ENCODE measurements around the gene FKBP3.
A peak's percentile ranks its signal among the peaks of the same experiment; 100 is the strongest.
"Not testable (repeated sequence)": the region's sequence is repeated elsewhere in the genome, so short reads cannot be mapped to it uniquely, and the experiment has no call there.

Gene FKBP3

GRCh38 chr14:45134051-45134958 lies at the start of gene FKBP3:
FKBP3 (minus strand) TSS chr14:45134481; CDS start chr14:45134456, 25 bp downstream.
- intact Hi-C loops (cut with DNase I), result loop anchor here (2.0 to 10.0 kb wide), 4 partner anchors 52 to 240 kb away; partner anchors contain the start of genes MIS18BP1, PRPF39 and TOGARAM1
- DNase-seq, result peak; percentile 92 to 100 (median 98)

- intact Hi-C loops (cut with DNase I), result no loop called here
- DNase-seq, result no peak
These were observed 47.5 kb upstream of the FKBP3 start for GRCh38 chr14:45181806-45182205.

GRCh38 chr14:45181329-45181728 lies 47.0 kb upstream of the FKBP3 start:
- no peak for DNase-seq
- intact Hi-C loops (cut with DNase I), result no loop called here

- intact Hi-C loops (cut with DNase I), result no loop called here
- DNase-seq, result no peak
These were observed 42.8 kb upstream of the FKBP3 start for GRCh38 chr14:45177076-45177475.

- intact Hi-C loops (cut with DNase I), result no loop called here
These were observed 35.6 kb upstream of the FKBP3 start for GRCh38 chr14:45169906-45170305.

GRCh38 chr14:45156067-45156466 lies 21.8 kb upstream of the FKBP3 start:
- DNase-seq, result no peak
- intact Hi-C loops (cut with DNase I), result no loop called here

More at GRCh38 chr14:45169906-45170305, 35.6 kb upstream of the FKBP3 start:
- no peak for DNase-seq

GRCh38 chr14:45150386-45150890 lies 16.2 kb upstream of the FKBP3 start:
- DNase-seq, result no peak
- intact Hi-C loops (cut with DNase I), result no loop called here

GRCh38 chr14:45149602-45150001 lies 15.3 kb upstream of the FKBP3 start:
- intact Hi-C loops (cut with DNase I), result no loop called here
- no peak for DNase-seq

GRCh38 chr14:45145214-45145613 lies 10.9 kb upstream of the FKBP3 start:
- DNase-seq, result no peak
- intact Hi-C loops (cut with DNase I), result no loop called here

GRCh38 chr14:45144658-45145057 lies 10.4 kb upstream of the FKBP3 start:
- DNase-seq, result no peak
- intact Hi-C loops (cut with DNase I), result no loop called here

- DNase-seq; intact Hi-C loops (cut with DNase I): not testable (repeated sequence)
These were observed 7.8 kb upstream of the FKBP3 start for GRCh38 chr14:45142083-45142482.

- intact Hi-C loops (cut with DNase I), result no loop called here
- DNase-seq, result no peak
These were observed 6.4 kb upstream of the FKBP3 start for GRCh38 chr14:45140661-45141187.

- no peak for DNase-seq
These were observed 2.1 kb upstream of the FKBP3 start for GRCh38 chr14:45136399-45136798.

GRCh38 chr14:45135659-45136395 lies 1.5 kb upstream of the FKBP3 start, which contains the start of gene FANCM:
FANCM (plus strand) TSS chr14:45135930; CDS start chr14:45136032, 102 bp downstream.
- intact Hi-C loops (cut with DNase I), result loop anchor here (2.0 to 10.0 kb wide), 3 partner anchors 119 to 241 kb away; partner anchors contain the start of genes MIS18BP1 and TOGARAM1
- DNase-seq, result peak; percentile 78 to 98 (median 92)

More at GRCh38 chr14:45136399-45136798, 2.1 kb upstream of the FKBP3 start:
- intact Hi-C loops (cut with DNase I), result loop anchor here (10.0 kb wide), 2 partner anchors 118 to 242 kb away; partner anchors contain the start of gene MIS18BP1

GRCh38 chr14:45135156-45135555 lies 875 bp upstream of the FKBP3 start:
- peak in 2 of 42 donors; percentile 5 to 8 for DNase-seq

GRCh38 chr14:45133683-45134050 lies 614 bp downstream of the FKBP3 start:
- intact Hi-C loops (cut with DNase I), result loop anchor here (2.0 to 10.0 kb wide), 4 partner anchors 51 to 239 kb away; partner anchors contain the start of genes MIS18BP1, PRPF39 and TOGARAM1

More at GRCh38 chr14:45135156-45135555, 875 bp upstream of the FKBP3 start:
- intact Hi-C loops (cut with DNase I), result loop anchor here (2.0 to 10.0 kb wide), 3 partner anchors 120 to 240 kb away; partner anchors contain the start of genes MIS18BP1 and TOGARAM1

GRCh38 chr14:45128963-45129629 lies 5.2 kb downstream of the FKBP3 start:
- DNase-seq, result no peak
- intact Hi-C loops (cut with DNase I), result no loop called here

More at GRCh38 chr14:45133683-45134050, 614 bp downstream of the FKBP3 start:
- no peak for DNase-seq

- intact Hi-C loops (cut with DNase I), result no loop called here
- no peak for DNase-seq
These were observed 8.5 kb downstream of the FKBP3 start for GRCh38 chr14:45125754-45126153.
